Suppressor macrophage (primary cell): ENCODE data around the gene SMIM17.

Source experiments
- DNase-seq, 4 experiments: peaks; one replicate each; pipeline ENCODE4 v3.0.0-alpha.2; 2020 to 2022
- total RNA-seq, 17 experiments: gene quantifications; one replicate each; lab custom pipeline; 2026; ENCODE audit warnings: mixed read lengths in 6 of 17, inconsistent platforms in 3 of 17; lab: John Stamatoyannopoulos, UW

SMIM17 gene
- 0 to 0.66 (median 0.15) reads per million in 17 experiments for total RNA-seq

DNA sequence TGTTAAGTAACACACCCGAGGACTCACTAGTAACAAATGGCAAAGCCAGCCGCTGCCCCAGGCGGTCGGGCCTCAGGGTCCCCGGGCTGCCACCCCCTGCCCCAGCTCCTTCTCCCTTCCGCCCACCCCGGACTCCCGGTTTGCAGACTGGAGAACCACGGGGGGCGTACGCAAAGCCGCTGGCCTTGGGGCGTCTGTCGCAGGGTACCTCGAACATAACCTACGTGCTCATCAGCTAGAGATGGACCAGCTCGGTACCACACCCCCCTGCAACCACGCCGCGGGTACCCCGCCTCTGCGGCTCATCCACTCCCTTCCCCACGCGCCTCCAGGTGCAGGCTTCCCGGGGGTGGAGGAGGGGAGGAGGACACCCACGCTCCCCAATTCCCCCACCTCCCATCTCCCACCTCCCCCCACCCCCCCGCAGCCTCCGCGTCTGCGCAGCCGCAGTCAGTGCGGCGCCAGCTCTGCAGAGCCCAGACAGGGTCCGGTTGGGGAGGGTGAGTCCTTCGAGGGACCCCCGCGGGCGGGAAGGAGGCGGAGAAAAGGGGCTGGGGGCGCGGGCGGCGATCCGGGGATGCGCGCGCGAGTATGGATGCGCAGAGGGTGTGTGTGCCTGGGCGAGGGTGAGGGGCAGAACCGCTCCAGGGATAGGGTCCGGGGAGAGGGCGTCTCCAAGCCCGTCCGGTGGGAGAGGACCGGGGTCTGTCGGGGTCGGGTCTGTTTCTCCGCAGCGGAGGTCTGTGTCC, at the start of gene SMIM17:
Gene SMIM17 (plus strand): TSS at position 449 of the 749 bp plus-strand sequence. CDS start 2,509 bp downstream, outside the sequence.
- DNase-seq, result no peak

DNA sequence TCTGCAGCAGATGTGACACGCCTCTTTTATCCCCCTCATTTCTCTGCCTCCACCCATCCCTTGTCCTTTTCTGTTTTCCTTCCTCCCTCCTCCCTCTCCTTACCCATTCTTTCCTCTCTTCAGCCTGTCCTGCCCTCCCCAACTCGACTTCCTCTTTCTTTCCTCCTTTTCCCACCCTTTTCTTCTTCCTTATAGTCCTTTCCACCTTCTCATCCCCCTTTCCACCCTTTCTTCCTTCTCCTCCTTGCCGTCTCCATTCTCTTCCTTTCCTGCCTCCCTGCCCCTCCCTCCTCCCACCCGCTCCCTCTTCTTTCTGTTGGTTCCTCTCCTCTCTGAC, 48.5 kb upstream of the SMIM17 start:
- no peak for DNase-seq

DNA sequence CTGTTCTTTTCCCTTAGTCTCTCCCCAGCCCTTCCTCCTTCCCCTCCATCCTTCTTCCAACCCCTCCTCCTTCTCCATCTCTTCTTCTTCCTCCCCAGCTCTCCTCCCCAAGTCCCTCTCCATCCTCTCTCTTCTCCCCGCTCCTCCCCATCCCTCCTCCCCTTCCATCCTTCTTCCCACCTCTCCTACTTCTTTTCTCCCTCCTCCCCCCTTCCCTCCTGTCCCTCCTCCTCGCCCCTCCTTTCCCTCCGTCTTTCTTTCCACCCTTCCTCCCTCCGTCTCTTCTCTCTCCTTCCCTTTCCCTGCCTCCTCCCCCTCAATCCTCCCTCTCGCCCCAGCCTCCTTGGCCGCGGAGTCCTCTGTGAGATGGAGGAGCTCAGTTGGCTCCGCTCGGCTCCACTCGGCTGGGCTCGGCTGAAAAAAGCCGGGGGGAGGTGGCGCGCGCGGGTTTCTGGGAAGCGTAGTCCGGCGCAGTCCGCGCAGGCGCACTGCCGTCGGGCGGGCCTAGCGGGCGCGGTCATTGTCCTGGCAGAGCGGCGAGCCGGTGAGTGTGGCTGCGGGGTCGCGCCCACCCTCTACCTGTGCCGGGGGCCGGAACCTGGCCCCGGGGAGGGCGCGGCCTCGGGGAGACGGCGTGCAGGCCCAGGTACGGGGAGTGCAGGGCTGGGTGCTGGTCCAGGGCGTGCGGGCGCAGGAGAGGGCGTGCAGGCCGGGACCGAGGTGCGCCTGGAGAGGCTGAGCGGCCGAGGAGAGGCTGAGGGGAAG, 48.0 kb upstream of the SMIM17 start, which contains the start of gene ZNF71:
Gene ZNF71 (plus strand): TSS at position 520 of the 765 bp plus-strand sequence. CDS start 6,257 bp downstream, outside the sequence.
- peak; percentile 90 to 96 (median 94) for DNase-seq

DNA sequence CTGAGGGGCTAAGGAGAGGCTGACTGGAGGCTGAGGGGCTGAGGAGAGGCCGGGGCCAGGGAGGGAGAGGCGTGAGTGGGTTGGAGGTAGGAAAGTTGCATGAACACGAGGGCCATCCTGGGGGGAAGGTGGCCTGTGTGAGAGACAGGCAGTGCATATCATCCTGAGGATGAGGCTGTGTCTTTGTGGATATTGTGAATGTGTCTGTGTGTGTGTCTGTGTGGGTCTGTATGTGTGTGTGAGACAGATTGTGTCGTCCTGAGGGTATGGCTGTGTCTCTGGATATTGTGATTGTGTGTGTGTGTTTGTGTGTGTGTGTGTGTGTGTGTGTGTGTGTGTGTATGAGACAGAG, 47.4 kb upstream of the SMIM17 start:
- no peak for DNase-seq

DNA sequence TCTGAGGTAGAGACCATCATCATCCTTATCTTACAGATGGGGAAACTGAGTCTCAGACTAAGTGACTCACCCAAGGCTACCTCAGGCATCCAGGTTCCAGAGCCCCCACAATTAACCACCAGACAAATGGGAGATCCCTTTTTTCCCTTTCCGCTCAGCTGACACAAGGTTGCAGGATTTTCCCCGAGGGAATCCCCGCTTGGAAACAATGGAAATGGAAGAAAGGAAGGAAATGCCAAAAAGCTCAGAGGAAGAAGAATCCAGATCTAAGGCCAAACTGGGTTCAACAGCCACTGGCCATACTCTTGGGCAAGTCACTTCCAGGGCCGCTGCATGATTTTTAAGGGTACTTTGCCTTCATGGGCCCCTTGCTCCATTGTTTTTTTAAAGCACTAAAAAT, 46.3 kb upstream of the SMIM17 start:
- DNase-seq, result no peak

DNA sequence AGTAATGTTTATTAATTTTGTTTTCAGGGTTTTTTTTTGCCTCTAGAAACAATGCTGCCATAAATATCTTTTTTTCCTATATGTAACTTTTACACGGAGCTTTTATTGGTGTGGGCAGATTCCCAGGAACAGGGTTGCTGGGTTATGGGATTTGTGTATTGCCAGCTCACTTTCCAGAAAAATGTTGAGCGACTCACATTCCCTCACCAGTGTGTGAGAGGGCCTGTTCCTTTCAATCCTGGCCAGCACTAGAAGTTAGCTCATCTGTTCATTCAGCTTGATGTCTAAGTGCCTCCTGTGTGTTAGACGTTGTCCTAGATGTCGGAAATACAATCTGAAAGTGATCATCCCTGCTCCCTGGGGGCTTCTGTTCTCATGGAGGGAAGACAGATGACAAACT, 45.3 kb upstream of the SMIM17 start:
- no peak for DNase-seq

DNA sequence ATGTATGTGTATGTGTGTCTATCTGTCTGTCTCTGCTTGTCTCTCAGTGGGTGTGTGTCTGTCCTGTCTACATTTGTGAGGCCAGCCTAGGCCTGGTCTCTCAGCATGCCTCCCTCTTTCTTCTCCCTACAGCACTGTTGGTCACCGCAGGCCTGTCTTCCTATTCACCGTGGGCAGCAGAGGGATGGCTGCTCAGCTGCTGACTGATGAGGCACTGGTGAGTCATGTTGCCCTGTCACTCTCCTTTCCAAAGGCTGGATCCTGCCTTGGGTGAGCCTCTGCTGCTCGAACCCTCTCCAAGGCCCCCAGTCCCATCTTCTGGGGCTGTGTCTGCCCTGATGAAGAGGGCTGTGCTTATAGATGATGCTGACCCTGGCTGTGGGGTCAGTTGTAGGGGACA, 41.6 kb upstream of the SMIM17 start:
- no peak for DNase-seq

DNA sequence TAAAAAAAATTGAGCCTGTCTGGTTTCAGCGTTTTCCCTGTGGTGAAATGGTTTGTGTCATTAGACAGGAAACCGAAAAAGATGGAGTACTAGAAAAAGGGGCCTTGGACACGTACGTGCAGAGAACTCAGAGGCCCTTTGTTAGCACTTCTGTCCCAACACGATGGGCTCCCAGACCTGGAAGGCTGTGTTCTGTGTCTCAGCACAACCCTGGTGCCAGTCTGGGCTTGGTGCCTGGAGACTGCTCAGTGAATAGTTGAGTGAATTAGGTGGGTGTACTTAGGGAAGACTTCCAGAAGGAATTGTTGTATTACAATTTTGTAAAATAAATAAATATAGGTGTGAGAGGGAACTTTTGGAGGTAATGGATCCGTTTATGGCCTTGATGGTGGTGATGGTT, 39.1 kb upstream of the SMIM17 start:
- DNase-seq, result no peak

DNA sequence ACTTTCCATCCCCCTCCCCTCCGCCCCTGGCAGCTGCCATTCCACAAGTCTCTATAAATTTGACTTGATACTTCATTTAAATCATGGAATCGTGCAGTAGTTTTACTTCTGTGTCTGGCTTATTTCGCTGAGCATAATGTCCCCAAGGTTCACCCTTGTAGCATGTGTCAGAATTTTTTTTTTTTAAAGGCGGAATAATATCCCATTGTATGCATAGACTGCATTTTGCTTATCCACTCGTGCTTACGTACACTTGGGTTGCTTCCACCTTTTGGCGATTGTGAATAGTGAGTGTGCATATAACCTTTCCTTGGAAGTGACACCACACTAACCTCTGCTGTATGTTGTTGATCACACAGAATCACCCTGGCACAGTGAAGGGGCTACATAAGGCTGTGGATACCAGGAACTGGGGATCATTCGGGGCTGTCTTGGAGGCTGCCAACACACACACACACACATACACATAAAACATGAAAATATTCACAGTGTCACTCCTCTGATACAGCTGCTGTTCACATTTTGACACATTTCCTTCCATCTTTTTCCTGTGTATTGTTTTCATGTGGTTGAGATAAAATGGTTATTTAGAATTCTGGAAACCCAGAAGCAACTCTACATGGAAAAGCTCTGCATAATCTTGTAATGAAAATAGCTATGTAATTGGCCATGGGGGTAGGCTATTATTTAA, 34.5 kb upstream of the SMIM17 start:
- no peak for DNase-seq

DNA sequence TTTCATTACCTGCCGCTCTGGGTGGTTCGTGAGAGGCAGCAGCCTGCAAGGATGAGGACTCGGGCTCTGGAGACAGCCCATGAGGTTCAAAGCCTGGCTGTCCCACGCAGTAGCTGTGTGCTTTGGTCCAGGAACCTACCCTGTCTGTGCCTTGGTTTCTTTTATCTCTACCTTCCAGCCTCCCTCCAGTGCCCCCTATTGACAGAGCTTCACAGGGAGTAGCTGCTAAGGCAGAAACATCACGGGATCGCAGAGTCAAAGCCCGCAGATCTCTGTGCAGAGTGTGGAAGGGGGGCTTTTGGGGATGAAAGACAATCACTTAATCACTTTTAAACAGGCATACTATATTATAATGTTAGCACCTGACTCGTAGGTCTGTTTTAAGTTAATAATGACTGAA, 31.7 kb upstream of the SMIM17 start:
- no peak for DNase-seq

DNA sequence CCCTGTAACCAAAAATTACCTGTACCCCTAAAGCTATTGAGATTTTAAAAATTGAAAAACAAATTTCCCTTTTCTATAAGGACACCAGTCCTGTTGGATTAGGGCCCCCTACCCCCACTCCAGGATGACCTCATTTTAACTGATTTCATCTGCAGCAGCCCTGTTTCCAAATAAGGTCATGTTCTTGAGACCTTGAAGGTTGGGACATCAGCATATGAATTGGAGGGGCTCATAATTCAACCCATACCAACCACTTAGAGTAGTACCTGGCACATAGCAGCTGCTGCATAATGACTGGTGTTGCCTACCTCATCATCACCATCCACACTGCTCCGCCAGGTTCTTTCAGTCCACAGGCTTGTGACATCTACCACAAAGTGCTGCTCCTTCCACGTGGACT, 30.2 kb upstream of the SMIM17 start:
- DNase-seq, result no peak

DNA sequence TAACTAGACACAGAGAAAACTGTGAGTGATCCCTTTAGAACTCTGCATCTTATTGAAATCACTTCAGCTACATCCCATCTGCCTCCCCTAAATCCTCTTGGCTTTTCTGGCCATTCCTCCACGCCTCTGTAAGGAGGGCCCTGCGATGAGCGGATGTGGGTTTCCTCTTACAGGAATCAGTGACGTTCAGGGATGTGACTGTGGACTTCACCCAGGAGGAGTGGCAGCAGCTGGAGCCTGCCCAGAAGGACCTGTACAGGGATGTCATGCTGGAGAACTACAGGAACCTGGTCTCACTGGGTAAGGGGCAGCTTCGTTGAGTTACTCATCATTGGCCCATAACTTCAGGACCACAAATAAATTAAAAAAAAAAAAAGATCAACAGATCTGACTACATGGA, 29.3 kb upstream of the SMIM17 start:
- DNase-seq, result no peak

DNA sequence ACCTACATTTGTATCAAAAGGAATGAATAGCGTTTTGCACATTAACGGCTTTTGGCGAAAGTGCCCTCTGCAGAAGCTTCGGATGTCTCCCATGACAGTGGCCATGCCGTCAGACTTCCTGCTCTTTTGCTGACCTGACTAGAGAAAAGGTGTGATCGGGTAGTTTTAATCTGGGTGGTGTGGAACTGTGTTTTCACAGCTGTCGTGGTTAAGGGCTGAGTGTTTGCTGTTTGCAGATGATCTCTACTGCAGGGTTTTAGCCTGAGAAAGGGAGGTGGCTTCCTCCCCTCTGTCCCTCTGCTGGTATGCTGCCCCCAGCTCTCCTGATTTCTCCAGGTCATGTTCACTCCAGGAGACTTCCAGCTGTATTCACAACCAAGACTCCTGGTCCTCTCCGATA, 25.4 kb upstream of the SMIM17 start:
- DNase-seq, result no peak

DNA sequence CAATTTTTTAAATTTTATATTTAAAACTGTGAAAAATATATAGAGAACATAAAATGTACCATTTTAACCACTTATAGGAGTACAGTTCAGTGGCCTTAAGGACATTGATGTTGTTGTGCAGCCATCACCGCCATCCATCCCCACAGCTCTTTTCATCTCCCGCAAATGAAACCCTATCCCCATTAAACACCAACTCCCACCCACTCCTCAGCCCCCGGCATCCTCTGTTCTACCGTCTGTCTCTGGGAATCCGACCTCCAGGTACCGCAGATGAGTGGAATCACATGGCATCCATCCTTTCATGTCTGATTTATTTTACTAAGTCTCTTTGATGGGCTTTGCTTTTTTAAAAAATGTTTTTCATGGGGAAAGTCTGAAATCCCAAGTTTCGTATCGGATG, 23.8 kb upstream of the SMIM17 start:
- no peak for DNase-seq

DNA sequence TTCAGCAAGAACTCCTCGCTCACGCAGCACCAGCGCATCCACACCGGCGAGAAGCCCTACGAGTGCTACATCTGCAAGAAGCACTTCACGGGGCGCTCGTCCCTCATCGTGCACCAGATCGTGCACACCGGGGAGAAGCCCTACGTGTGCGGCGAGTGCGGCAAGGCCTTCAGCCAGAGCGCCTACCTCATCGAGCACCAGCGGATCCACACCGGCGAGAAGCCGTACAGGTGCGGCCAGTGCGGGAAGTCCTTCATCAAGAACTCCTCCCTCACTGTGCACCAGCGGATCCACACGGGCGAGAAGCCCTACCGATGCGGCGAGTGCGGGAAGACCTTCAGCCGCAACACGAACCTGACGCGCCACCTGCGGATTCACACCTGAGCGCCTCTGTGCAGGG, 20.6 kb upstream of the SMIM17 start:
- DNase-seq, result no peak

DNA sequence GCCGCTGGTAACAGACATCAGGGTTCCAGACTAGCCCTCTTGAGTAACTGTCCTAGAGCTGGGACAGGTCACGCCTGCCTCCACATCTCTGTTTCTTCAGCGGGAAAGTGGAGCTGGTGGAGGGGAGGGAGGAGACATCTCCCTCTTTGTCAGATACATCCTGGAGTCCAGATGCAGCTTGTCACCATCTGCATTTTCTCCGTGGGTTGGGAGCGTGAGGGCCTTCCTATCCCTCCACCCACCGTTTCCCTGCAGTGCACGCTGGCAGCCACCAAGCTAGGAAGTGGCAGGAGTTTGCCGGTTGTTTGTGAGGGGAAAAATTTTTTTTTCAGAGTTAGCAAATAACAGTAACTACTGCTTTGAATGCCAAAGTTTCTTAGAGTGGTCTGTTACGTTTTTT, 20.0 kb upstream of the SMIM17 start:
- no peak for DNase-seq

DNA sequence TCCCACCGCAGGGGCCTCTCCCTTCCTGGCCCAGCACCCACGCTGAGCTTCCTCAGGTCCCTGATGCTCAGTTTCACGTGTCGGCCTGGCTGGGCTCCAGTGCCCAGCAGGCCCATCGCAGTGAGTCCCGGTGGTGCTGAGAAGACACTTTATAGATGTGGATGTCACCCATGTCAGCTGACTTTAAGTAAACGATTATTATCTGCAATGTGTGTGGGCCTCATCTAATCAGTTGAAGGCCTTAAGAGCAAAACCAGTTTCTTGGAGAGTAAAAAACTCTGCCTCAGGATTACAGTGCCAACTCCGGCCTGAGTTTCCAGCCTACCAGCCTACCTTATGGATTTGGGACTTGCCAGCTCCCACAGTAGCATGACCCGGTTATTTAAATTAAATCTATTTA, 17.3 kb upstream of the SMIM17 start:
- no peak for DNase-seq

DNA sequence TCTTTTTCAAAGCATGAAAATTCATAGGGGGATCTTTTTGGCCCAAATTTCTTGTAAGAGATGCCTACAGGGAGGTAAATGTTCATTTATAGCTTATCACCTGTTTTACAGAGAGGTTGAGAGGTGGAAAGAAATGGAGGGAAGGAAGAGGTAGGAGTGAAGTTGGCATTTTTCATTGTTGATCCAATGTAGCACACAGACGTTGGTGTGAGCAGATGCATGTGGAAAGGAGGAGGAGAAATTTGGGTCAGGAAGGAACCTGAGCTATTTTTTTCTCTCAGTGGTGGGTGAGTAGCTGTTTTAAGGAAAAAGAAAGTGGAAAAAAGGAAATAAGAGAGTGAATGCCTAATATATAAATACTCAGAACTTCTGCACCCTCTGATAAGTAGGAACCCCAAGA, 9.9 kb upstream of the SMIM17 start:
- no peak for DNase-seq

DNA sequence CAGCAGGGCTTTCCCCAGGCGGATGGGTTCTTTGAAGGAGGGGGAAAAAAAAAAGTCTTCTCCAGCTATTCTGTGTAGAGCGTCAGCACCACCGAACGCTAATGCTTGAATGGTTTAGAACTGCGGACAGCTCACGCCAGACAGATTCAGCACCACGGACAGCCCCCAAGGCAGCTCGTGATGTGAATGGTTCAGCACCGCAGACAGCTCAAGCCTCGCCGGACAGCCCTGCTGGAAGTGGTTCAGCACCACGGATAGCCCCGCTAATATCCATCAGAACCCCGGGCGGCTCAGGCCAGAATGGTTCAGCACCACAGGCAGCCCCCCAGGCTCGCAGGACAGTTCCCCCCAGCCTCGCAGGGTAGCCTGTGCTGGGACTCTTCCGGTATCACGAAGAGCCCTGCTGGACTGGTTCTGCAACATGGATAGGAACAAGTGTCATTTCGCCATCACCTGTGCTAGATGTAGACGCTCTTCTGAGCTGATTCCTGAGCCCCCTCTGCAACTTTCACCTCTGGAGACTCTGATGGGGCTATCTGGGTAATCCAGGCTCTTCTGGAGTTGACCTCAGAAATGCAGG, 4.9 kb upstream of the SMIM17 start:
- peak; percentile 44 to 75 (median 58) for DNase-seq

DNA sequence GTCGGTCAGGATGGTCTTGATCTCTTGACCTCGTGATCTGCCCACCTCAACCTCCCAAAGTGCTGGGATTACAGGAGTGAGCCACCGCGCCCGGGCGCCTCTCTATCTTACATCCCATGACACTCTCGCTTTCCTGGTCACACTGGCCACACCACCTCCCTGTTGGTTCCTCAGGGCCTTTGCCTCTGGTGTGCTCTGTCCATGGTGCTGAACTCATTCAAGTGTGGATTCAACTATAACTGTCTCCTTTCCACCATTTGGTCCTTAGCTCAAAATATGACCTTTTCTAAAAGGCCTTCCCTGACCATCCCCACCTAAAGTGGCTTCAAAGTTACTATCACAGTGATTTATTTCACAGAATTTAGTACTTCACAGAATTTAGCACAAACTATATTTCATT, 3.7 kb upstream of the SMIM17 start:
- DNase-seq, result peak in 2 of 4 experiments; percentile 16 to 23

DNA sequence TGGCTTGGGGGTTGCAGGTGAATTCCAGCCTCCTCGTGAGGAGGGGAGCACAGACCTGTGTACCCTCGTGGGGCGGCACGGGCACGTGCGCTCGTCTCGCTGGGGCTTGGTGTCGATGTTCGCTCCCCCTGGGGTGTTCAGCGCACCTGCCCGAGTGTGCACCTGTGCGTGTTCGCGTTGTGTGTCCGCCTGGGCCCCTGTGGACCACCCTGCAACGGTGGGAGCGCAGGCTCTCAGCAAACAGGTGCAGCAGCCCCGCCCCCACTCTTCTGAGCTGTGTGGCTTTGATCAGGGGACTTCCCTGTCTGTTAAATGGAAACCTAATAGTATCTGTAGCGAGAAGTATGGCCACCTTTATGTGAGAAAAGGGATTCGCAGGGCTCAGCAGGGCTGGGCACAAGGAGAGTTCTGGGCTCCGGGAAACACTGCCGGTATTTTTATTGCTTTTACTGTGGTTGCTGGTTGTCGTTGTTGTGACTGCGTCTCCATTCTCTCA, 549 bp downstream of the SMIM17 start:
- DNase-seq, result no peak

DNA sequence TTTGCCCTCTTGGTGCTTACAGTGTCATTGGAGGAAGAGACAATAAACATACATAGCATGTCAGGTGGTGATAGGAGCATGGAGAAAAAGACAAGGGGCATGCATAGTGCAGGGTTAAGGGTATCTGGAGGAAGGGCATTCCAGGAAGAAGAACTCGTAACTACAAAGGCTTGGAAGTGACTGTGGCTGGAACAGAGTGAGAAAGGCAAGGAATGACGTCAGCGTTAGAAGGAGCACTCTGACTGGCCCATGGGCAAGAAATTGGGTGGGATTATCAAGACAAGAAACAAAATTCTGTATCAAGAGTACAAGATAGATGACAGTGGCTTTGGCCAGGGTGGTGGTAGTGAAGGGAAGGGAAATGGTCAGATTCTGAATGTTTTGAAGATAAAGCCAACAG, 11.2 kb downstream of the SMIM17 start:
- DNase-seq, result no peak
